CD4-positive, alpha-beta T cell (primary cell): Measurements from ENCODE around the gene ALAS2. TPM values are rescaled to one million over a fixed set of nuclear protein-coding genes. Genes with fewer than 3 reads are reported as not detected.
"Not testable (repeated sequence)": the region's sequence is repeated elsewhere in the genome, so short reads cannot be mapped to it uniquely, and the experiment has no call there.

Source experiments
- ATAC-seq: fragments of 200-7000 bp; cut with Tn5 transposase; one replicate; pipeline ENCODE4 v1.10.0; 2022; ENCODE audit warnings: mild to moderate bottlenecking; ENCODE audit not compliant: poor library complexity
- CTCF ChIA-PET: fragments of 350-600 bp; sonication (Branson Sonifier 250); formaldehyde crosslinking; loops from one replicate; lab custom pipeline; 2021; ENCODE audit warnings: antibody characterized with exemption, inconsistent platforms; lab: Charles Lee
- POLR2A ChIA-PET: fragments of 350-600 bp; sonication (Branson Sonifier 250); formaldehyde crosslinking; loops from one replicate; lab custom pipeline; 2021; ENCODE audit warnings: antibody characterized with exemption, inconsistent platforms; lab: Charles Lee
- DNase-seq, 14 experiments: peaks; one replicate each; pipeline ENCODE4 v3.0.0-alpha.2; 2013 to 2020; ENCODE audit warnings: mixed read lengths in 2 of 14
- H3K27ac ChIP-seq, 2 donors: one replicate each; pipeline versions ENCODE4 v1.5.1 to v1.7.0; 2013; ENCODE audit warnings: low read length in 2 of 2, low read depth in 1 of 2, mild to moderate bottlenecking in 1 of 2
- H3K27me3 ChIP-seq, 2 experiments: 1 replicate in 1 of 2; 2 replicates in 1 of 2; pipeline versions ENCODE4 v1.6.1 to v1.7.0; 2013; ENCODE audit warnings: low read length in 2 of 2, control low read depth in 1 of 2, mild to moderate bottlenecking in 1 of 2, moderate library complexity in 1 of 2; ENCODE audit not compliant: insufficient read depth in 2 of 2, control insufficient read depth in 1 of 2
- H3K36me3 ChIP-seq: one replicate; pipeline ENCODE4 v1.6.1; 2013; ENCODE audit warnings: low read length, control low read depth; ENCODE audit not compliant: insufficient read depth
- H3K4me1 ChIP-seq: one replicate; pipeline ENCODE4 v1.6.1; 2013; ENCODE audit warnings: low read length, control low read depth; ENCODE audit not compliant: insufficient read depth
- H3K4me3 ChIP-seq: one replicate; pipeline ENCODE4 v1.5.1; 2013; ENCODE audit warnings: mild to moderate bottlenecking, low read length, moderate library complexity
- H3K9me3 ChIP-seq, 2 experiments: 1 replicate in 1 of 2; 2 replicates in 1 of 2; pipeline versions ENCODE4 v1.6.1 to v1.7.0; 2013; ENCODE audit warnings: low read length in 2 of 2, mild to moderate bottlenecking in 2 of 2, control low read depth in 1 of 2, moderate library complexity in 1 of 2; ENCODE audit not compliant: control insufficient read depth in 1 of 2, insufficient read depth in 1 of 2
- H3K27ac Mint-ChIP-seq: one replicate; pipeline ENCODE4 v1.8.0; 2020; ENCODE audit warnings: mixed read lengths
- H3K27me3 Mint-ChIP-seq: one replicate; pipeline ENCODE4 v1.8.0; 2021; ENCODE audit warnings: mixed read lengths
- H3K36me3 Mint-ChIP-seq: one replicate; pipeline ENCODE4 v1.8.0; 2021; ENCODE audit warnings: low read depth, mixed read lengths
- H3K4me1 Mint-ChIP-seq: one replicate; pipeline ENCODE4 v1.8.0; 2021; ENCODE audit warnings: low read depth, mixed read lengths
- H3K4me3 Mint-ChIP-seq: one replicate; pipeline ENCODE4 v1.8.0; 2020; ENCODE audit warnings: mild to moderate bottlenecking, mixed read lengths
- H3K9me3 Mint-ChIP-seq: one replicate; pipeline ENCODE4 v1.8.0; 2020; ENCODE audit warnings: mixed read lengths
- CTCF ChIP-seq: fragments of 200-600 bp; IDR thresholded peaks from one replicate; pipeline ENCODE4 v1.8.0; 2022; ENCODE audit warnings: antibody characterized with exemption, mild to moderate bottlenecking
- intact Hi-C, 2 experiments: fragments of 100-400 bp; cut with DNase I in 1 of 2; cut with micrococcal nuclease in 1 of 2; formaldehyde crosslinking; loops; one replicate each; pipeline versions ENCODE4 v1.15.1 to v1.9.0; 2023 to 2025; cut with DNase I, micrococcal nuclease
- total RNA-seq, 174 experiments: library from RNA in 2 of 174; stranded (reverse) in 2 of 174; gene quantifications; one replicate each; pipeline ENCODE4 v1.2.3 and lab custom pipeline; 2021 to 2026

Gene ALAS2
- total RNA-seq, 2 experiments from 2014 or later: not detected

- Histone ChIP-seq H3K36me3 (no peaks in the 10 kb centered on the region), H3K27me3 (no peaks in the 10 kb centered on the region), H3K9me3 (no peaks in the 10 kb centered on the region), H3K4me3 (no peak within 1 kb of the TSS), H3K27ac (no peak within 1 kb of the TSS), H3K4me1 (peaks cover under 1% of the 10 kb centered on the region)
- ChIA-PET POLR2A (no interaction called here), CTCF (no interaction called here)
- H3K9me3 Mint-ChIP-seq: no peaks in the 10 kb centered on the region
- H3K4me1 Mint-ChIP-seq: peaks cover under 1% of the 10 kb centered on the region
- no peak for DNase-seq
- no peak within 1 kb of the TSS for H3K4me3 Mint-ChIP-seq
- H3K36me3 Mint-ChIP-seq: no peaks in the 10 kb centered on the region
- intact Hi-C loops: loop anchor here in 1 of 2 experiments (10.0 kb wide), 2 partner anchors 459 to 549 kb away; partner anchors contain the start of genes GNL3L and TSR2
- H3K27ac Mint-ChIP-seq: no peak within 1 kb of the TSS
- H3K27me3 Mint-ChIP-seq: no peaks in the 10 kb centered on the region
- no peak for TF ChIP-seq CTCF
- ATAC-seq: no peak
These were observed 36.7 kb downstream of the ALAS2 start, which contains the start of gene PFKFB1 for GRCh38 chrX:54994099-54994498. PFKFB1 (minus strand) TSS chrX:54994188; CDS start chrX:54994007, 181 bp downstream.

GRCh38 chrX:54992911-54993622, 37.7 kb downstream of the ALAS2 start:
- Histone ChIP-seq H3K4me1 (no peaks in the 10 kb centered on the region), H3K4me3 (no peak overlapping the region), H3K36me3 (no peaks in the 10 kb centered on the region), H3K9me3 (no peaks in the 10 kb centered on the region), H3K27ac (no peak overlapping the region), H3K27me3 (no peaks in the 10 kb centered on the region)
- ChIA-PET CTCF (no interaction called here), POLR2A (no interaction called here)
- no peaks in the 10 kb centered on the region for H3K4me1 Mint-ChIP-seq
- H3K27me3 Mint-ChIP-seq: no peaks in the 10 kb centered on the region
- TF ChIP-seq CTCF: no peak
- H3K9me3 Mint-ChIP-seq: no peaks in the 10 kb centered on the region
- intact Hi-C loops: loop anchor here in 1 of 2 experiments (10.0 kb wide), 2 partner anchors 458 to 548 kb away; partner anchors contain the start of genes GNL3L and TSR2
- H3K4me3 Mint-ChIP-seq: no peak overlapping the region
- DNase-seq: no peak
- H3K27ac Mint-ChIP-seq: no peak overlapping the region
- no peak for ATAC-seq
- no peaks in the 10 kb centered on the region for H3K36me3 Mint-ChIP-seq

- Mint-ChIP-seq H3K27ac (no peak overlapping the region), H3K9me3 (no peaks in the 10 kb centered on the region), H3K36me3 (no peaks in the 10 kb centered on the region), H3K4me3 (no peak overlapping the region), H3K27me3 (no peaks in the 10 kb centered on the region), H3K4me1 (no peaks in the 10 kb centered on the region)
- intact Hi-C loops: loop anchor here in 1 of 2 experiments (10.0 kb wide), 2 partner anchors 457 to 547 kb away; partner anchors contain the start of genes GNL3L and TSR2
- Histone ChIP-seq H3K27me3 (no peaks in the 10 kb centered on the region), H3K27ac (no peak overlapping the region), H3K9me3 (no peaks in the 10 kb centered on the region), H3K4me3 (no peak overlapping the region), H3K4me1 (no peaks in the 10 kb centered on the region), H3K36me3 (no peaks in the 10 kb centered on the region)
- ChIA-PET POLR2A (no interaction called here), CTCF (no interaction called here)
- ATAC-seq (no peak), DNase-seq (no peak)
- TF ChIP-seq CTCF: no peak
These were observed 39.1 kb downstream of the ALAS2 start for GRCh38 chrX:54991706-54992105.

GRCh38 chrX:54983306-54983705, 47.5 kb downstream of the ALAS2 start:
- H3K4me3 Mint-ChIP-seq, H3K27me3 ChIP-seq, ATAC-seq, H3K36me3 Mint-ChIP-seq, DNase-seq, H3K27ac Mint-ChIP-seq, H3K27me3 Mint-ChIP-seq, H3K4me1 Mint-ChIP-seq, intact Hi-C loops, H3K4me3 ChIP-seq, CTCF ChIA-PET, H3K27ac ChIP-seq, H3K4me1 ChIP-seq, H3K9me3 Mint-ChIP-seq, H3K9me3 ChIP-seq, POLR2A ChIA-PET, H3K36me3 ChIP-seq: not testable (repeated sequence)
